GM19324 (cell line): ENCODE measurements around the gene USP35.
A peak's percentile ranks its signal among the peaks of the same experiment; 100 is the strongest.
"Not testable (repeated sequence)": the region's sequence is repeated elsewhere in the genome, so short reads cannot be mapped to it uniquely, and the experiment has no call there.

ENCODE experiments used
- ATAC-seq: cut with Tn5 transposase; IDR thresholded peaks from one replicate; pipeline ENCODE4 v1.9.1; 2021; ENCODE audit warnings: mild to moderate bottlenecking, moderate library complexity; ENCODE audit not compliant: unreplicated experiment, low FRiP score

Gene USP35

GRCh38 chr11:78213526-78214330, 25.0 kb downstream of the USP35 start:
- ATAC-seq: no peak

GRCh38 chr11:78214331-78215194, 25.8 kb downstream of the USP35 start:
- no peak for ATAC-seq

GRCh38 chr11:78216021-78216420, 27.3 kb downstream of the USP35 start:
- ATAC-seq: no peak

GRCh38 chr11:78216571-78217287, 28.0 kb downstream of the USP35 start:
- ATAC-seq: no peak

GRCh38 chr11:78217650-78218541, 29.2 kb downstream of the USP35 start:
- no peak for ATAC-seq

DNA sequence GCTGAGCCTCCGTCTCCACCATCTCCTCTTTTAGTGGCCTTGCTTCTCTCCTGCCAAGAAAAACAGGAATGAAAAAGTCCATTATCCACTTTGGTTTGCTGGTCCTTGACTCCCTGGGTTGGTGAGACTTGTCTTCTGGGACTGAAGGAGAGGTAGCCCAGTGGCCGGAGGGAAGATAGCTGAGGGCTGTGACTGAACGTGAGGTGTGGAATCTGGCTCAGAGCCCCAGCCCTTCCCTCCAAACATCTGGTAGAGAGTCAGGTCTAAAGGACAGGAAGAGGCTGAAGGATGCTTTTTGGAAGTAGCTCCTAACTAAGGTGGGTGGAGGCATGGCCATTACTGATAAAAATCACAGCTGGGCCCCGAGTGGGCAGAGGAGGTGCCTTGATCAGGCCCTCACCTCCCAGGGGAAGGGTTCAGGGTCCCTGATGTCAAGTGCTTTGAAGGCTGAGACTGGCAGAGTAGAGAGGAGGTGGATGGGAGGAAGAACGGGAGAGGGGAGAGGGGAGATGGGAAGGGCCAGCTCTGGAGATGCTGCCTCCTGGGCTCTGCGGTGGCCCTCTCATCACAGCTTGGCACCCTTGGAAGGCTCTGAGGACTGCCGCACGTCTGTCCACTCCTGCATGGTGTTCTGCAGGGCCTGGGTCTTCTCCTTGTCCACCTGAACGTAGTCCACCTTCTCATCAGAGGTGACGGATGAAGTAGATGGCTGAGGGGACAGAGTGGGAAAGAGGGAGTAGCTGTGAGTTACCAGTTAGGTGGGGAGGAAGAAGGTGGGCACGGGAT, 30.2 kb downstream of the USP35 start:
- no peak for ATAC-seq

DNA sequence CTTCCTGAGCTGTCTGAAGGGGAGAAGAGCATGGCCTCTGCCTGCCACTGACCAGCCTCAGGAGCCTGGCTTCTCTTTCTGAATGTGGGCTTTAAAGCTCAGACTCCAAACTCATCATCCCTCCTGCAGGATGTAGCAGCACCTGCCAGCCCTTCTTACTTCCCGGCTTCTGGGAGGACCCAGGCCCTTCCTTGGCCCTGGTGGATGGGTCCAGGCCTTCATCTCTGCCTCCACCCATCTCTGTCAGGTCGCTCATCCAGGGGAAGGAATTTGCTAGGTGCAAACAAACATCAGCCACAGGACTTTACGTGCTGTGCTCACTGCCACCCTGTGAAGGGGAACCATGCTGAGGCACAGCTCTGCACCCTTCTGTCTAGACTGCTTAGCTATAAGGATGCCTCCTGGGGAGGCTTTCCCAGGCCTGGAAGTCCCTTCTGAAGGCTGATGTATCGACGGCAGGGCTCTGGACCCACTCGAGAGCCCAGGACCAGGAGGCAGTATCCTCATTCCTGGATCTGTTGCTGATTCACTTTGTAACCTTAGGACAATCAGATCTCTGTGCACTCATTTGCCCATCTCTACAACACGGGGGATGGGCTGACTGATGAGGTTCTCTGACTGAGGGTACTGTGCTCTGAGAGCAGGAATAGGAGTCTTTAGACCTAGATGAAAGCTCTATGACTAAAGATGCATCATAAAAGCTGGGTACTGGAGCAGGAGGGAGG, 30.9 kb downstream of the USP35 start:
- ATAC-seq: no peak

DNA sequence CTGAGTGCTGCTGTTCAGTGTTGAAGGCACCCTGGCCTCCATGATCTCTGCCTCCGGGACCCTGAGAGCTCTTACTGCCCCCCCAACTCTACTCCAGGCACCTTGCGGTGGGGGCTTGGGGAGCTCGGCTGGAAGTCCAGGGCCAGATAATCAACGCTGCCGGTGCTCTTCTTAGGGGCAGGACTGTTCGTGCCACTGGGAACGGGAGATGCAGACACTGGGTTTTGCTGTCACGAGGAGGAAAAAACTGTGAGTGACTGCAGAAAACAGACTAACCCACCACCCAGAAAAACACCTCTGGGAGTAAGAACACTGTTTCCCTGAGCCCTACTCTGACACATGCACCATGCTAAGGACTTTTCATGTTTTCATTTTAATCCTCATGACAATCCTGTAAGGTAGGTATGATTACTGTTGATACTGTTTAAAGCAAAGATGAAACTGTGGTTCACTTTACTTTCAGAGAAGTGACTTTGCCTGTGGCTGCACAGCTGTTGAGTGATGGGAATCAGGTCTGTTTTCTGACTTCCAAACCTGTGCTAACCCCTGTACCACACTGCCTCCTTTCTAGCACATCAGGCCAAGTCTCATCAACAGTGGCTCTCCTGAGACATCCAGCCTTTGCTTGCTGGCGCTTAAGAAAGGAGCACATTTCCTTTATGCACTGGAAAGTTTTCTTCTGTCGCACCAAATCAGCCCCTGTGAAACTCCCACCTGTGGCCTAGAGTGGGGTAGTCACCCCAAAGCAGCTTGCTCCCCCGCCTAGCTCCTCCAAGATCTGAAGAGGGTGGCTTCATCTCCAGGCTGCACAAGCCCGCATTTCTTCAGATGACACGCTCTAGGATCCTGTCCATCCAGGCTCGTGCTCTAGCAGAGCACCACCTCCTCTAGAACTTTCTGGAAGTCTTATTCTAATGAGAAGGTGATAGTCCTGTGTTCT, 31.8 kb downstream of the USP35 start:
- no peak for ATAC-seq

DNA sequence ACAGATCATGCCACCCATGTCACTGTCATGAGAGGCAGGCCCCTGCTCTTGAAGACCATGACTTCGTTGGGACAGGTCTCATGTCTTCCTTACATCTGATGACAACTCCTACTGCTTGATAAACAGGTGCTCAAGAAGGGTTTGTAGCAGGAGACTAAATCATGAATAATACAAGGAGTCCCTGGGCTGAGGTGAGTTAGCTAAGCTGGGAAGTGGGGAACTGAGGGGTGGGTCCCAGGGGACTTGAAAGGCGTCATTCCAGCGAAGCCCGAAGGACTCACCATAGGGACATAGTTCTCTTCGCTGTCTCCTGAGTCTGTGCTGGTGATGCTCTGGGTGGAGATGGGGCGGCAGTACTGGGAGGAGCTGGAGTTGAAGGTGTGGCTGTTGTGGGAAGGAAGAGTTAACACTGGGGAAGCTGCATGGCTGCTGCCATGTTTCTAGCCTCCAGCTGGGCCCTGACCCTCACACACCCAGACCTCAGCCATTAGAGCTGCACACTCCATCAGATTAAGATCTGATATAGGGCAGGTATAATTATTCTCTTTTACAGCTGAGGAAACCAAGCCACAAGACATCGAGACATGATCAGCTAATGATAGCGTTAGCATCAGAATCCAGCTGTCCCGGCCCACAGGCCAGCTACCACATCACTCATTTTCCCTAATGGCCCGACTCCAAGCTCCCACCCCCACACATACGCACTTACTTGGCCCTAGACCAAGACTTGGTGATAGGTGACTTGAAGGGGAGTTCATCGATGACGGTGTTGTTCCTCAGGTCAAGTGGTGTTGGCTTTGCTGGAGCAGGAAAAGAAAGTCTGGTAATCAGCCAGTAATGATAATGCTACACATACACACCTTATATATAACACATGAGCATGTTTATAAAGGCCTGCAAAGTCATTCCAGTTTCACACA, 32.9 kb downstream of the USP35 start:
- ATAC-seq: no peak

- ATAC-seq: not testable (repeated sequence)
Observed at GRCh38 chr11:78222726-78223125, 34.0 kb downstream of the USP35 start.

GRCh38 chr11:78223320-78223954, 34.7 kb downstream of the USP35 start:
- peak; percentile 71 for ATAC-seq

GRCh38 chr11:78224506-78224905, 35.8 kb downstream of the USP35 start:
- no peak for ATAC-seq

GRCh38 chr11:78224906-78225420, 36.2 kb downstream of the USP35 start:
- ATAC-seq: no peak

DNA sequence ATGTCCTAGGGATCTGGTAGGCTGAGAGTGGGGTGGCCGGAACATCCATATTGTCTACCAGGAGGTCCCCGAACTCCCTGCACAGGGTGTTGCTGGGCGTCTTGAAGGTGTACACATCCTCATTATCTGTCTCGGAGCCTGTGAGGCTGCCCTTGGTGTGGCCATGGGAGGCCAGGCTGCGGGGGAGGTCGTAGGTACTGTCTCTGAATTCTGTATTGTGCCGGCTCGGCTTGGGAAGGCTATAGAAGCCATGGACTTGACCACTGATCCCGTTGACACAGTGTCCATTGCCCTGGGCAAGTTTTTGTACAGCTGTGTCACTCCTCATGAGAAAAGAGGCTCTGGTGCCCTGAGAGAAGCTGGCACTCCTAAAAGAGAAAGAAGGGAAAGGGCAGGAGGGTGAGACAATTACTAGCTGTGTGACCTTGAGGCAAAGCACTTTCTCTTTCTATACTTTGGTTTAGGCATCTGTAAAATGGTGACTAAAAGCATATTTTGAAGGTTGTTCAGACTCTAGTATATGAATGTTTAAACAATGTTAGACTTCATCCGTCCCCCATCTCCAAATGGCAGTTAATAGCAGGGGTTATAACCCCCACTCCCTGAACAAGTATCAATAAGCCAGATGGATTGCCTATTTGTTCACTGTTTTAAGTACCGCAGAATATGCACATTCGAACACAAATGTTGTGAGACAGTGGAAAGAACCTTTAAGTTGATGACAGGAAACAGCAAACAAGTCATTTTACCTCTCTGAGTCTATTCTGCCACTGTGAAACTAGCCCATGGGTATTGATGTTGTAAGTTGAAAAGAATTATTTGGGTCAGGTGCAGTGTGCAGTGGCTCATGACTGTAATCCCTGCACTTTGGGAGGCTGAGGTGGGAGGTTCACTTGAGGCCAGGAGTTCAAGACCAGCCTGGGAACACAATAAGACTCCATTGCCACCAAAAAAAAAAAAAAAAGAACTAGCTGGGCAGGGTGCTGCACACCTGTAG, 38.3 kb downstream of the USP35 start:
- no peak for ATAC-seq

GRCh38 chr11:78227921-78228320, 39.2 kb downstream of the USP35 start:
- no peak for ATAC-seq
